Measurements from ENCODE around the gene CACNA2D3. TPM values are rescaled to one million over a fixed set of nuclear protein-coding genes. Genes with fewer than 3 reads are reported as not detected.

CACNA2D3 gene
- polyA plus RNA-seq, 1 donor from 2014 or later, result 26.2 TPM

DNA sequence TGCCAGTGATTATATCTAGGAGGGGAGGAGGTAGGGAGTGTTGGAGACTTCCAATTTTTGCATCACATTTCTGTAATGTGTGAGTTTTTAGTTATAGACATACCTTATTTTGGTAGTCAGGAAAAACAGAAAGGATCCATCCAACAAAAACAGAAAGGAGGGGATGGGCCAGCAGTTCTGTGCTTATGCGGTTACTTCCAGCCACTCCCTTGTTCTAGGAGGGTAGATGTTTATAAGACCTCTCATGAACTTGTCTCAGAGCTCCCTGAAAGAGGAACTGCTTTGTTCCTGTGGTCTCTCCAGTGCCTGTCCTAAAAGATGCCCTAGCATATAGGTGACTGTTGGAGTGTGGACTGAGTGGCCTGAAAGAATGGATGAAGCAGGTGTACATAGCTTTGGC, 323.3 kb downstream of the CACNA2D3 start:
- Histone ChIP-seq H3K27ac (ENCODE audit: low read length) (no peak overlapping the region), H3K79me2 (replicated peaks; ENCODE audit: insufficient read depth, low read length) (no peaks in the 10 kb centered on the region)
- TF ChIP-seq EP300 (conservative IDR thresholded peaks at IDR 0.05; ENCODE audit: poor library complexity, severe bottlenecking), result no peak
- TF ChIP-seq POLR2AphosphoS5 (IDR thresholded peaks at IDR 0.05), result no peak
- TF ChIP-seq CTCF (IDR thresholded peaks at IDR 0.05; ENCODE audit: poor library complexity, severe bottlenecking), result no peak
- TF ChIP-seq EZH2 (IDR thresholded peaks at IDR 0.05; ENCODE audit: borderline replicate concordance, insufficient read depth, low read length, poor library complexity, severe bottlenecking), result no peak
- TF ChIP-seq SMC3 (conservative IDR thresholded peaks at IDR 0.05; ENCODE audit: poor library complexity), result no peak
- TF ChIP-seq RAD21 (conservative IDR thresholded peaks at IDR 0.05), result no peak
- no peak for TF ChIP-seq TAF1 (IDR thresholded peaks at IDR 0.05; ENCODE audit: low read depth)
- no peak for TF ChIP-seq REST (IDR thresholded peaks at IDR 0.05; ENCODE audit: borderline replicate concordance)
- TF ChIP-seq MXI1 (conservative IDR thresholded peaks at IDR 0.05; ENCODE audit: poor library complexity, severe bottlenecking), result no peak

GRCh38 chr3:54447427-54447826, 325.1 kb downstream of the CACNA2D3 start:
- no peaks in the 10 kb centered on the region for H3K79me2 ChIP-seq (replicated peaks; ENCODE audit: insufficient read depth, low read length)
- H3K4me3 ChIP-seq (ENCODE audit: low read length), result no peak overlapping the region
- no peak overlapping the region for H2AFZ ChIP-seq (ENCODE audit: low read depth, low read length)
- H4K20me1 ChIP-seq (ENCODE audit: insufficient read depth), result no peaks in the 10 kb centered on the region
- H3K4me2 ChIP-seq (ENCODE audit: low read length), result no peak overlapping the region
- no peaks in the 10 kb centered on the region for H3F3A ChIP-seq (ENCODE audit: insufficient read depth, low read length, poor library complexity, severe bottlenecking)
- H3K9me3 ChIP-seq (ENCODE audit: low read length), result no peaks in the 10 kb centered on the region
- no peaks in the 10 kb centered on the region for H3K9me2 ChIP-seq (ENCODE audit: insufficient read depth, low read length)
- no peak for TF ChIP-seq REST (IDR thresholded peaks at IDR 0.05; ENCODE audit: borderline replicate concordance)
- TF ChIP-seq TAF1 (IDR thresholded peaks at IDR 0.05; ENCODE audit: low read depth), result no peak
- TF ChIP-seq RAD21 (conservative IDR thresholded peaks at IDR 0.05), result no peak
- no peak for TF ChIP-seq CTCF (IDR thresholded peaks at IDR 0.05; ENCODE audit: poor library complexity, severe bottlenecking)
- no peak for TF ChIP-seq SMC3 (conservative IDR thresholded peaks at IDR 0.05; ENCODE audit: poor library complexity)
- no peak for TF ChIP-seq POLR2AphosphoS5 (IDR thresholded peaks at IDR 0.05)
- TF ChIP-seq EZH2 (IDR thresholded peaks at IDR 0.05; ENCODE audit: borderline replicate concordance, insufficient read depth, low read length, poor library complexity, severe bottlenecking), result no peak
- no peak for TF ChIP-seq MXI1 (conservative IDR thresholded peaks at IDR 0.05; ENCODE audit: poor library complexity, severe bottlenecking)
- no peak for TF ChIP-seq EP300 (conservative IDR thresholded peaks at IDR 0.05; ENCODE audit: poor library complexity, severe bottlenecking)
- no peak overlapping the region for H3K9ac ChIP-seq (ENCODE audit: low read length)
- H3K36me3 ChIP-seq (ENCODE audit: insufficient read depth, low read length), result no peaks in the 10 kb centered on the region
- H3K27ac ChIP-seq (ENCODE audit: low read length), result no peak overlapping the region
- no peaks in the 10 kb centered on the region for H3K27me3 ChIP-seq (ENCODE audit: insufficient read depth, low read depth, low read length)

More for the DNA sequence above, 323.3 kb downstream of the CACNA2D3 start:
- H3K27me3 ChIP-seq (ENCODE audit: insufficient read depth, low read depth, low read length), result no peaks in the 10 kb centered on the region
- H3K4me3 ChIP-seq (ENCODE audit: low read length), result no peak overlapping the region
- H3K9me3 ChIP-seq (ENCODE audit: low read length), result no peaks in the 10 kb centered on the region
- no peaks in the 10 kb centered on the region for H3F3A ChIP-seq (ENCODE audit: insufficient read depth, low read length, poor library complexity, severe bottlenecking)
- H3K36me3 ChIP-seq (ENCODE audit: insufficient read depth, low read length), result no peaks in the 10 kb centered on the region
- H3K9me2 ChIP-seq (ENCODE audit: insufficient read depth, low read length), result no peaks in the 10 kb centered on the region
- H4K20me1 ChIP-seq (ENCODE audit: insufficient read depth), result no peaks in the 10 kb centered on the region
- no peak overlapping the region for H2AFZ ChIP-seq (ENCODE audit: low read depth, low read length)
- no peak overlapping the region for H3K4me2 ChIP-seq (ENCODE audit: low read length)
- H3K9ac ChIP-seq (ENCODE audit: low read length), result no peak overlapping the region

All from neural cell (in vitro differentiated cells).